Cerebellar nuclear complex (tissue), 1 donor: Measurements from ENCODE around the gene C22orf15.
A peak's percentile ranks its signal among the peaks of the same experiment; 100 is the strongest.

Experiments
- DNase-seq, 2 experiments: peaks; one replicate each; lab custom pipeline; 2025; lab: John Stamatoyannopoulos, UW

Gene C22orf15

GRCh38 chr22:23787600-23787896 lies 24.8 kb downstream of the C22orf15 start:
- DNase-seq: no peak

GRCh38 chr22:23787910-23788309 lies 25.1 kb downstream of the C22orf15 start:
- DNase-seq: no peak

- no peak for DNase-seq
Observed at GRCh38 chr22:23789121-23789520, 26.3 kb downstream of the C22orf15 start.

- no peak for DNase-seq
Observed at GRCh38 chr22:23789638-23790037, 26.8 kb downstream of the C22orf15 start.

GRCh38 chr22:23790819-23791737 lies 28.3 kb downstream of the C22orf15 start:
- DNase-seq: peak in 1 of 2 experiments; percentile 8

- DNase-seq: no peak
Observed at GRCh38 chr22:23791738-23792645, 29.2 kb downstream of the C22orf15 start.

GRCh38 chr22:23793326-23793725 lies 30.5 kb downstream of the C22orf15 start:
- DNase-seq: no peak

GRCh38 chr22:23796461-23796860 lies 33.7 kb downstream of the C22orf15 start:
- DNase-seq: no peak

GRCh38 chr22:23800297-23801237 lies 37.8 kb downstream of the C22orf15 start:
- DNase-seq: no peak

GRCh38 chr22:23801238-23801821 lies 38.5 kb downstream of the C22orf15 start:
- no peak for DNase-seq

GRCh38 chr22:23801886-23802377 lies 39.1 kb downstream of the C22orf15 start:
- DNase-seq: no peak

- DNase-seq: peak; percentile 95 to 97
Observed at GRCh38 chr22:23803001-23803819, 40.4 kb downstream of the C22orf15 start.

- DNase-seq: no peak
Observed at GRCh38 chr22:23804781-23805291, 42.0 kb downstream of the C22orf15 start.

- no peak for DNase-seq
Observed at GRCh38 chr22:23806837-23807236, 44.0 kb downstream of the C22orf15 start.

- no peak for DNase-seq
Observed at GRCh38 chr22:23812378-23812777, 49.6 kb downstream of the C22orf15 start.
